NCI-H524 treated with DMSO at 0.1 percent for 48 hours (cell line): ENCODE measurements around the gene CLDN1.

Experiments used
- DNase-seq: peaks from one replicate; lab custom pipeline; 2025; lab: John Stamatoyannopoulos, UW

The CLDN1 gene

GRCh38 chr3:190330936-190331734, 8.9 kb upstream of the CLDN1 start:
- no peak for DNase-seq

DNA sequence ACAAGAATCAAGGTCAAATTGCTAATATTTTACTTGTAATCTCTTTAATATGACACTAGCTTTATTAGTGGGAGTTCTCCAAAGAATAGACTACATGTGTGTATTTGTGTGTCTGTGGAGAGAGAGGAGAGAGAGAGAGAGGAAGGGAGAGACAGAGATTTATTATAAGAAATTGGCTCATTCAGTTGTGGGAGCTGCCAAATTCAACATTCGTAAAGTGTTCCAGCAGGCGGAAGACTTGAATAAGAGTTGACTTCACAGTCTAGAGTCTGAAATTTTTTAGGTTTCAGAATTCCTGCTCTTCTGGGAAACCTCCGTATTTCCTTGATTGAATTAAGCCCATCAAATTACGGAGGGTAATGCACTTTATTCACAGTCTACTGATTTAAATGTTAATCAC, 4.7 kb upstream of the CLDN1 start:
- DNase-seq = no peak

- DNase-seq = no peak
These were observed 4.1 kb upstream of the CLDN1 start for GRCh38 chr3:190326361-190326760.

DNA sequence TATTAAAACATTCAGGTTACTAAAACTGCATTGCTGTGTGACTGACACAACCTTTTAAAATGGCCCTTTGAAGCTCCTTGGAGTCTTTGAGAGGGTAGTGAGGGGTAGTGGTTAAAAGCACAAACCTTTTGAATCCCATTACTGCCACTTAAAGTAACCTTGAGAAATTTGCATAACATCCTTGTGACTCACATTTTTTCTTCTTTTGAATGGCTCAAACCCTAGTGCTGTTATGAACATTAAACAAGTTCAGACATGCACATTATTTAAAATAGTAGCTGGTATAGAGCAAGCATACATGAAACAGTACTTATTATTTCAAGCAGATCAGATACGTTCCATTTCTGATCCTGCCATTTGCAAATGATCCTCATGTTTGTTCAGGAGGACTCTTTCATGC, 3.7 kb upstream of the CLDN1 start:
- no peak for DNase-seq

DNA sequence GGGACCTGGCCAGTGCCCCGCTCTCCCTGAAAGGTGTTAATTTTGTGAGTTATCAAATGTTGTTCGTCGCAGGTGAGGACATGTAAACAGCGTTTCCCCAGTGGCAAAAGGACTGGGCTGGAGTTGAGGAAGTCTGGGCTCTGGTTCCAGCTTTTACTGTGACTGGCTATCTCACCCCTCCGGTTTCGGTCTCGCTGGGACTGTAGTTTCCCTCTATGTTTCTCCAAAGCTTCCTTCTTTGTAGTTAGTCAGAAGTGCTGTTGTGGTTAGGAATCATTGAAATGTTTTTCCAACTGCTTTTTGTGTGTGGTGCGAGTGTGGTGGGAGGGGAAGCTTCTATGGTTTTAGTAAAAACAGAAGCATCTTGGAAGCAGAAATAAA, 990 bp upstream of the CLDN1 start:
- no peak for DNase-seq

- no peak for DNase-seq
These were observed 479 bp upstream of the CLDN1 start for GRCh38 chr3:190322604-190323245.

GRCh38 chr3:190320594-190321362, 1.5 kb downstream of the CLDN1 start:
- DNase-seq = no peak

- no peak for DNase-seq
These were observed 2.6 kb downstream of the CLDN1 start for GRCh38 chr3:190319660-190320059.

DNA sequence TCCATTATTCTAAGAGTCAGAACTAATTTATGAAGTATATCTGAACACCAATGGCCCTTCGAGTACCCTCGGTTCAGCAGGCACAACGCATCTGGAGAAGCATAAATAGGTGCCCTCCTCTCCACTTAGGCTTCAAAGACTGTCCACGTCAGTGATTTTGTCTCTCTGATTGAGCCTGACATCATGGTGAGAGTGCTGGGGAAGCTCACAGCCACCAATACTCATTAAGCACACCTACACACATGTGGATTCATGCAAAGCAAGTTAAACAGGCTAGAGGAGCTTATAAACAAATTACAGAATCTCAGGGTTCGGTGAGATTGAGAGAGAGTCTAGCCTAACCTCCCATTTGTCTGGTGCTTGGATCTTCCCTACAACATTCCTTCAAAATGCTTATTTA, 3.6 kb downstream of the CLDN1 start:
- DNase-seq = no peak

- no peak for DNase-seq
These were observed 7.5 kb downstream of the CLDN1 start for GRCh38 chr3:190314741-190315140.

DNA sequence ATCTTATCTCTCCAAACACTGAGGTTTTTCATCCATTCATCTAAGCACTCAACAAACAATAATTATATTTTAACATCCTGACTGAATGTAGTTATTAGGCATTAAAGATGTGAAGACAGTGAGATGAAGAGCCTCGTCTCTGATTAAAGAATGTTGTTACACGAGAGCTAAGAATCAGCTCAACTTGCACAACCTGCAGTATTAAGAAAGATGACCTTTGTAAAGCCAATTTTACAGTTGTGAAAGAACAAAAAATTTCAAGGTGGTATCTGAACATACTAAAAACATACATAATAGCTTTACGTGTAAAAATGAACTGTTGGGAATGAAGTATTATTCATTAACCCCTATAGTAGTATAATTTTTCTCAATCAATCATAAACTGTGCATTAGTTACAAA, 12.8 kb downstream of the CLDN1 start:
- DNase-seq = no peak

DNA sequence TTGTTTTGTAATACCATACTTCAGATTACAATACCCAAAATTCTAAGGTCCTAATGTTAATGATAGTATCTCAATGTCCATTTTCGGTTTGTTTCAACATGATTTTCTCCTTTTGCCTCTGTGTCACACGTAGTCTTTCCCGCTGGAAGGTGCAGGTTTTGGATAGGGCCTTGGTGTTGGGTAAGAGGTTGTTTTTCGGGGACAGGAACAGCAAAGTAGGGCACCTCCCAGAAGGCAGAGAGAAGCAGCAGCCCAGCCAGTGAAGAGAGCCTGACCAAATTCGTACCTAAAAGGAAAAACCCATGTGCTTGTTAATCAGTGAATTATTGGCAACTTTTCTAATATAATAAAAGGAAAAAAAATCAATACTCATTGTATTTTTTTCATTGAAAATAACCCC, 14.1 kb downstream of the CLDN1 start:
- DNase-seq = no peak

DNA sequence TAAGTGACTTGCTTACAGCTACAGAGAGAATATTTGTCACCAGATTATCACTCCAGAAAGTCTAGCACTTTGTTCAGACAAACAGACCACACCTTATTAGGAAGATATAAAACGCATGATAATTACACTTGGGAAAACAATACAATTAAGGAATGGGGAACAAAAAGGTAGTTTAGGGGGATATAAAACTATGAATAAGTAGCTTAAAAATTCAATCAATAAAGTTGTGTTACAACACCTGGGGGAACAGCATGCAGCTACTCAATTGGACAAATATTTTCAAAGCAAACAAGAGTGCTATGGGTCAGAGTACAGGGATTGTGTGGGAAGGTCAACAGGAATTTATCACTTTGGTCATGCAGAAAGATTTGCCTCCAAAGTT, 15.1 kb downstream of the CLDN1 start:
- DNase-seq = no peak

GRCh38 chr3:190306513-190307163, 15.6 kb downstream of the CLDN1 start:
- no peak for DNase-seq

DNA sequence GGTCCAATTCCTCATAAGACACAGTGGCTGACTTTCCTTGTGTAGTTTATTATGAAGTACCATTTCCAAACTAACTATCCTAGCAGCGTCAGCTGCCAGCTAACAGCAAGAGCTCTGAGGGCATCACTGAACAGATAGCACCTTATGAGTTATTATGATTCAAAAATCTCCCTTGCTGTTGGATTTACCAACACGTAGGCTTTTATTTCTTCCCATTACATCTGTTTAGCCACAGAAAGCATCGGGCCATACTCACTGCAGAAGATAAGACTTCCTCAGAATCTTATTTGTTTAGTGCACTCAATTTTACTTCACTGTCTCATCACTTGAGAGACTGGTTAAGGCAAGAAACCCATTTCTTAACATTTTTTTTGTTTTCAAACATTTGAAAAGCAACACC, 16.2 kb downstream of the CLDN1 start:
- DNase-seq = no peak

GRCh38 chr3:190305406-190305805, 16.8 kb downstream of the CLDN1 start:
- DNase-seq = no peak

- DNase-seq = no peak
These were observed 18.4 kb downstream of the CLDN1 start for GRCh38 chr3:190303884-190304283.

DNA sequence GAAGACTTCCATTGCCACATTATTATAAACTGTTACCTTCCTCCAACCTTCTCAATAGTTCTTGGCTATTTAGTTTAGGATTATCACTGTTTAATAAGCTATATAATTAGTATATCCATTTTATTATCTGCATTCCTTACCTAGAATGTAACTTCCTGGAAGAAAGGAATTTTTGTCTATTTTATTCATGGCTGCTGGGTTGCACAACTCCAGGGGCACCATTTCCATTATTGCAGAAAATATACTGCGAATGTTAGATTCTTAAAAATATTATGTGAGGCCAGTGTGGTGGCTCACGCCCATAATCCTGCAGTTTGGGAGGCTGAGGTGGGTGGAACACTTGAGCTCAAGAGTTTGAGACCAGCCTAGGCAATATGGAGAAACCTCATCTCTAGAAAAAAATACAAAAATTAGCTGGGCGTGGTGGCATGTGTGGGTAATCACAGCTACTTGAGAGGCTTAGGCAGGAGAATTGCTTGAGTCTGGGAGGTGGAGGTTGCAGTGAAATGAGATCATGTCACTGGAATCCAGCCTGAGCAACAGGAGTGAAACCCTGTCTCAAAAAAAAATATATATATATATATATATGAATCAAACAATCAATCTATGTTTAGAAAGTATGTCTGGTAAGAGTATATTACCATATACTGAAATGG, 19.9 kb downstream of the CLDN1 start:
- no peak for DNase-seq

- DNase-seq = no peak
These were observed 20.7 kb downstream of the CLDN1 start for GRCh38 chr3:190301591-190301990.

DNA sequence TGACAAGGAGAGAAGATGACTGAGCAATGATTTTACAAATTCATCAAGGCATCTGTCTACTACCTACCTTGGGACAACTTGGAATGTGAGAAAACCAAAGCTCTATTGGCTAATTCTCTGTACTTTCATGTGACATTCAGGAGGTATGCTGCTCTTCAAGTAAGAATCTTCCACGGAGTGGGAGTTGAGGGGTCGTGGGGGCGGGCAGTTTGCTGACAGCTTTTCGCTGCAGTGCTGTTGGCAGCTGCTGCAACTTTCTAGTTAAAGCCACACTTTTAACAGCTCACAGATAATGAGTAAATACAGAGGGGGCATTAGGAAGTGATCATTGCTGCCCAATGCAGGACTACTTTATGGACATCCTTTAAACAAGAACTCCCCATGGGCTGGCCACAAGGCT, 22.3 kb downstream of the CLDN1 start:
- no peak for DNase-seq

DNA sequence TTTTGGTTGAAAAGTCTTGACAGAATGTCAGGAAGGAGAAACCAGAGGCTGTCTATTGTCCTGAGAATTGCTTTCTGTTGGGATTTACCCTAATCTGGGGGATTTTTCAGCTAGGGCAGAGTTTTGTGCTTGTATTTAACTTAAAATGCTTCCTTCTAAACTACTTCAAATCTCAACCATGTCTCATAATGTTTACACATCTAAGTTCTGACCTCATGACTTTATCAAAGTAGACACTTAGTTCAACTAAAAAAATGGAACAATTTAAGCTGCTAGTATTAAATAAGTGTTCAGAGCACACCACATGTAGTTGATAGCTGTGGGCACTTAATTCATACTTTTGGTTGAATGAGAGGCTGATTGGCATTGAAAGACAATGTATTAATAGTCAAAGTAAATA, 28.2 kb downstream of the CLDN1 start:
- DNase-seq = no peak

DNA sequence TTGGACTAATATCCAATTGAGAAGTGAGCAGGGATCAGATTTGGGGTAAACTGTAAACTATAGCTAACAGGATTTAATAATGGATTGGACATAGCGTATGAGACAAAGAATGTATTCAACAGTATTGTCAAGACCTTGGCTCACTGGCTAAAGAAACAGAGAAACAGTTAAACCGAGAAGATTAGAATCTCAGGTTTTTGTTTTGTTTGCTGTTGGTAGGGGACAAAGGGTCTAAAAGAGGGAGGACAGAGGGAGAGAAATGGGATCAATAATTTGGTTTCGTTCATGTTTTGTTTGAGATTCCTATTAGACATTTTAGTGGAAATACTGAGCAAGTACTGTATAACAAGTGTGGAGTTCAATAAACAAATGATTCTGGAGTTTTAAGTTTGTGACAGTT, 28.6 kb downstream of the CLDN1 start:
- DNase-seq = no peak
